Cortex of kidney (tissue), 1 donor: ENCODE results near the gene NFIA.
"Not testable (repeated sequence)": the region's sequence is repeated elsewhere in the genome, so short reads cannot be mapped to it uniquely, and the experiment has no call there.

Source experiments
- DNase-seq: peaks from one replicate; lab custom pipeline; 2025; lab: John Stamatoyannopoulos, UW

NFIA gene

DNA sequence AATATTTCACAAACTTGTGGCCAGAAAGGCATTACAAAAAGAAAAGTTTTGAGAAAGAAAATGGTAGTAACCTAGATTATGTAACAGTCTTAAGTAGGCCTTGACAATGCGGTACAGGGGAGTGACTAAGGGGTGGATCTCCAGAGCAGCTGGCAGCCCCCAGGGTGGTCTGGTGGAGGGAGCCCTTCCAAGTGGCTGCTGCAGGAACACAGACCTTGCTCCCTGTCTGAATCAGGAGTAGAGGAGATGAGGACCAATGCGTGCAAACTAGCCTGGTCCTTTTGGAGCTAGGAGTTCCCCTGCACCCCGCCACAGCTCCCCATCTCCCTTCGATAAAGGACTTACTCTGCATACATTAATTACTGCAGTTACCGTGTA lies 189.0 kb downstream of the NFIA start:
- DNase-seq = no peak

DNA sequence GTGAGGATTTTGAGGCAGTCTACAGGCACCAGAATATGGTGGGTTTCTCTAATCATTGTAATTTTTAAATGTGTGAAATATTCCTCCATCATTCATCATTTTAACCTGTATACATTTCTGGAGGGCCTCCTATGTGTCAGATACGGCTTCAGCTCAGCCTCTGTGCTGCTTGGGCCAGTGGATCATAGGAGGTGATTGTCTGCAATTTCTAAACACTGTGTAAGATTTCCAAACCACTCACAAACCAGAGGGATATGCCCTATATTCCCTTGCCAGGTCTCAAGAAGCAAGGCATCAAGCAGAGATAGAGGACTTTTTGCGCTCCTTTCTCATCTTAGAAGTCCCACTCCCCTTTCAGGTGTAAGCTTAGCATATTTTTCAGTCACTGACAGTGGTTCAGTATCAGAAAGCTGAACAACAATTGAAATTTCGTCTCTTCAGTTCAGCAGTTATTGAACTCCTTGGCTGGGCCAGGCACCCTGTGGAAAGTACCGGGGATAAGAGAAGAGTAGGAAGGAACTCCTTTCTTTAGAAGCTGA lies 190.9 kb downstream of the NFIA start:
- DNase-seq = no peak

DNA sequence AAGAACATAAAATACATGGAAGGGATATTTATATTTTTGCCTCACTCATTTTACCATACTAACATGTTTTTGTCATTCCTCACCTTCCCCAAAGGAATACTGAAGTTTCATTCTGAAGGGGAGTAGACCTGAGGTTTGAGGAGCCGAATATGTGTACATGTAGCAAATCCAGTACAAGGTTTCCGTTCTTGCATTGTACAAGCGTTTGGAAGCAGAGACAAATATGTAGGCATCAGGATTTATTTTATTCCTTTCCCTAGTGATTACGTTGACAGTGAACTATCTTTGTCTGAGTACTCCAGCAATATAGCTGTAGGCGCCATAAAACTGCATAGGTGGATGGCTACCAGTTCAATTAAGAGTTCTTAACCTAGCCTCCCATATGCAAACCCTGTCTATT lies 191.5 kb downstream of the NFIA start:
- DNase-seq = no peak

DNA sequence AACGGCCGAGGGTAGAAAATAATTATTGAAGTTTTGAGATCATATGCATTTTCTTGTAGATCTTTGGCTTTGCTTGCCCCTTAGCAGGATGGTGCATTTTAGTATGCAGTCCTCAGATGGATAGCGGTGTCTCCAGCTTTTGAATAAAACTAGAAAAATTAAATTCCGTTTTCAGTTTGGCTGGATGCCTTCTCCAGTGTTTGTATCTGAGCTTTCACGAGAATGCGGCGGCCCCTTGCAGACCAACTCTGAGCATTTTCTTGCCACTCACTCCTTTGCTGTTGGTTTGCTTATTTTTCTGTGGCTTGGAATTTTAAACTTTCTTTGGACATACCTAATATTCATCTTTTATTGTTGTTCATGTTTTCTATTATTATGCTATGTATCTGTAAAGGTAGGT lies 192.6 kb downstream of the NFIA start:
- DNase-seq = no peak

DNA sequence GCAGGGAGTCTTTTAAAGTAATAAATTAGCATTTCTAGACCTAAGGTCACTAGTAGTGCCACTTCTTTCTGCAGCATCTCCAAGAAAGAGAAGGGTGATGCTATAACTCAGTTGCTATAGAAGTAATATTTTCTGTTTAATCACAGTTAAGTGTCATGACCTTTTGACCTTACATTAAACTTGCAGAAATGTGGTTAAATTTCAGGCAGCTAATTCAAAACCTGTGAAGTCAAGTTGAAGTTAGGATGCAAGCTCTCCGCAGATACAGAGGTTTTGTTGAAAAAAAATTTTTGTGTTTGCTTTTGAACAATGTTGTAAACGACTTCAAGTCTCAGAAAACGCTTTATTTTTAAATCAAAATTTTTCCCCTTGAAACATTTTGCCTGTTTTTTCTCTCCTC lies 193.9 kb downstream of the NFIA start:
- no peak for DNase-seq

DNA sequence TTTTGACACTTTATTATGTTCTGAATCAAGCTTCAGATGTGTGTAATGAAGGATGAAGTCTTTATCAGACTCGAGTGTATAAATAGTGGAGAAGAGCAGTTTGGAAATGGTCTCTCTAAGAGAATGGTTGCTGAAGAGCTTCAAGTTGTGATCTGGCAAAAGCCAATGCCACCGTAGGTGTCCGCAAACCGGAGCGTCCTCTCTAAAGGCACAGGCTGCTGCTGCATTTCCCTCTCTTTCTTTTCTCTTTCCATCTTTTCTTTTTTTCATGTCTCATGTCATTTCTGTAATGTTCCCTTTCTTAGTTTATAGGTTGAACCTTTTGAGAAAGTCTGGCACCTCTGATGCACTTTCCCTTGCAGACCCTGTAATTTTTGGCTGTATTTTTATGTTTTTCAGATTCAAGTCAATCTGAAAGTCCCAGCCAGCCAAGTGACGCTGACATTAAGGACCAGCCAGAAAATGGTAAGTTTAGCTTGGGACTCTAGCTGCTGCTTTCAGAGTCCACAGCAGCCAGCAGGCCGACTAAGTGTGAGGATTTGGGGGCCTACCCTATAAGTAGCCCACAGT lies 194.8 kb downstream of the NFIA start:
- no peak for DNase-seq

DNA sequence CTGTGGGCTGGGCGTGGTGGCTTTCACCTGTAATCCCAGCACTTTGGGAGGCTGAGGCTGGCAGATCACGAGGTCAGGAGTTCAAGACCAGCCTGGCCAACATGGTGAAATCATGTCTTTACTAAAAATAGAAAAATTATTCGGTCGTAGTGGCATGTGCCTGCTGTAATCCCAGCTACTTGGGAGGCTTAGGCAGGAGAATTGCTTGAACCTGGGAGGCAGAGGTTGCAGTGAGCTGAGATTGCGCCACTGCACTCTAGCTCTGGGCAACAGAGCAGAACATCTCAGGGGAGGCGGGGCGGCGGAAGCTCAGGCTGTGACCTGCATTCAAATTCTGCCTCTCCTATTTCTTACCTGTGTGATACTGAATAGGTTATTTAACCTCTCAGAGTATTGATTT lies 196.1 kb downstream of the NFIA start:
- not testable (repeated sequence) for DNase-seq

DNA sequence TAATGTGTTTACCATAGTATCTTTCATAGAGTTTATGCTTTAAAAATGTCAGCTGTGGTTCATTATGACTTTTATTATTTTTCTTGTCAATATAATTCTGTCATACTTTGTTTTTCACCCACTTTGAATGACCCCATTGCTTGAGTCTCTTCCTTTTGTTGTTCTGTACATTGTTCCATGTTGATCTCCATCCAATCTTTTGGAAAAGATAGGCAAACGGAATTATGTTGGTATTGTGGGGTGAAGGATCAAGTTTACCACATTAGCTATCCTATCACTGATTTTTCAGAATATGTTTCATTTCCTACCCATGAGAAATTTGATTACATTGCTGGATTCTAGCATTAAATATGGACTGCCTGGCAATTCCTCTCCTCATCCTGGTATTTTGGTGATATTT lies 196.6 kb downstream of the NFIA start:
- no peak for DNase-seq

DNA sequence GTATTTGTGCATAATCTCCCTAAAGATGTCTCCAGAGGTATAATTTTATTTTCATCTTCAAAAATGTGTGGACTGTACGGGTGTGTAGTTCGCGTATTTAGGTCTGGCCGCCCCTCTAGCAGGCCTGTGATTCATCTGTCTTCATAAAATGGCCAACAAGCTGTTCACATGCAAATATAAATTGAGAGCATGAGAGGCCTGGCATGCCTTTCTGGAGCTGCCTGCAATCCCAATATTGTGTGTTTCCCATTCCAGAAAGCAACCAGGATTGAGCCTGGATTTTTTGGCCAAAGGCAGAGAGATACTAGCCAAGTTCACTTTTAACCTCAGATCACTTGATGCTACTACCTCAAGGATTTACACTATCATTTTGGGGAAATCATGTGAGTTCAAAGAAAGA lies 197.2 kb downstream of the NFIA start:
- no peak for DNase-seq

DNA sequence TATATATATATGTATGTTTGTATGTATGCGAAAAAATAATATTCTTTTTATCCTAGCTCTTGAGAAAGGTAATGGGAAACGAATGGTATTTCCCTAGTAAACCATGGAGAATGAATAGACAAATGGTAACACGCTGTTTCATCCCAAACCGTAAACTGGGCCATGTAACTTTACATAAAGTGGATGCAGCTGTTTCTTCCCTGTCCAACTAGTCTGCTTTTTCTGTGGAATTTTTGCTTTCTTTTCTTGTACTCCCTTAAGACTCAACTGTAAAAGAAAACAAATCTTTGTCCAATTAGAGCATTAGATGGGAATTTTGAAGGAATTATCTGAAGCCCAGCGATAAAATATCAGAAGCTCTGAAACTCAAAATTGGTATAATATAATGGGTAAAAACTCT lies 198.1 kb downstream of the NFIA start:
- no peak for DNase-seq

DNA sequence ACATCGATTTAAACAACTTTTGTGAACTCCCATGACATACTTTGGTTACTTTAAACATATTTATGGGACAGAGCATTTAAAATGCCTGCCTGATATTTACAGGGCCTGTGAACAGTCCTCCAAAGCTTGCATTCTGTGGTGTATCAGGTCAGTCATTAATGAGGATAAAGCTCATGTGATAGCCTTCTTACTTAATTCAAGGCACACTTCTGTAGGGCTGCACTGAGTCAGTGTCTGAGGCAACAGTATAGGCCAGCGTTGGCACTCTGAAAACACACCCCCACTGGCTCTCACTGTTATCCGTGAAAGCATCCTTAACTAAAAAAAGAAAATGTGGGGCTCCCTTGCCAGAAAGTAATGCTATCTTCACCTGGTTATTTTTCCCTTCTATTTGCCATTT lies 200.0 kb downstream of the NFIA start:
- DNase-seq = no peak

DNA sequence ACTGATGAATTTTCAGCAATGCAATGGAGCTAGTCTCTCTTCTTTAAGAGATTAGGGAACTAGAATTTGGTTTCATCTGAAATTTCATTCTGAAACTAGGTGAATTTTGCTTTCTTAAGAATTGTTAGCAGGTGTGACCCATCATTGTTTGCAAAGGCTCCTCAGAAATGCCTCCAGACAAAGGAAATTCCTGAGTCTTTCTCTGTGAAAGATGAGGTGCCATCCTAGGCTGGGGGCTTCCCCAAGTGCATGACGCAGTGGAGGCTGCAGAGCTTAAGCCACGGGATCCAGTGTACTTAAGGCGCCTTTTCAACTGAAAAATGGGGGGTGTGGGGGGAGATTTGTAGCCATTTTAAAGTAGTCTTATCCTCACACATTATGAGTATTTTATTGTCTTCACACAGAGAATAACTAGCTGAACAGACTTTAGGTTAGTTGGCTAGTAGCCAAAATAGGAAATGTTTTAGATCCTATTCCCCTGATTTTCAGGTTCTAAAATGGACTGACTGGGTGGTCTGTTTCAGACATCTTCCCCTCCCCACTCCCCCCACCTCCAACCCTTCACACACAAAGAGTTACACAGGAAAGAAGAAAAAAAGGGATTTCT lies 202.0 kb downstream of the NFIA start:
- DNase-seq = no peak

DNA sequence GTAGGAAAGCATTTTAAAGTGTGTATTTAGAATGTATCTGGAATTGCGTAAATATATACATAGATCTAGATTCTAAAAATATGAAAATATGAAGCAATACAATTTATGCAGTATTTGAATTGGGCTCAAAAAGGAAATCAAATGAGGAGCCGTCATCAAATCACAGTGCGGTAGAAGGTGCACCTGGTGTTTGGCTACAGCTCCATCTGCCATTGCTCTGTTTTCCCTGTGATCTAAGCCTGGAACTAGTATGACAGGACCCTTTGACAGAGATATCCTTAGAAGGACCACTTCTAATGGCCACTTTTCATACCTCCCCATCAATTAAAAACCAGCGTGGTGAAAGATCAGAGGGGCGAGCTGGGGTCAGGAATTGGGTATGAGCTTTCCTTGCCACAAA lies 202.6 kb downstream of the NFIA start:
- DNase-seq = no peak

DNA sequence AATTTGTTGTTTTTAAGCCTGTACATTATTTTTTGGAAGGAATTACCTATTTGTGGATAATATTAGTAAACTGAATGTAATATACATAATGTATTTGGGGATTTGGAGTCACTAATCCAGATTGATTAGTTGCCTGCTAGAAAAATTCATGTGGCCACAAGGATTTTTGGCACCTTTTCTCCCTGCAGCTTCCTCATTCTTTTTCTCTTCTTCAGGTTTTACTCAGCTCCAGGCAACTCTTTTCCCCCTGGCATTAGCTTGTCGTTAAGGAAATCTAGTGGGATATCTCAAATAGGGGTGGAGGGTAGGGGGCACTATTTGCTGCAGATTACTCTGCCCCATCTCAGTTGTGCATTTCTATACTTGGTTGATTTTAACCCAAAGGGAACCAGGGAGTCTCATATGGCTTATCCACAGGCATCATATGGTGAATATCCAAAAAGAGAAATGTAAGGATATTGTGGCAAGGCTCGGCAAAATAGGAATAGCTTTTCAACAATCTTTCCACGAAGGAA lies 203.1 kb downstream of the NFIA start:
- no peak for DNase-seq

DNA sequence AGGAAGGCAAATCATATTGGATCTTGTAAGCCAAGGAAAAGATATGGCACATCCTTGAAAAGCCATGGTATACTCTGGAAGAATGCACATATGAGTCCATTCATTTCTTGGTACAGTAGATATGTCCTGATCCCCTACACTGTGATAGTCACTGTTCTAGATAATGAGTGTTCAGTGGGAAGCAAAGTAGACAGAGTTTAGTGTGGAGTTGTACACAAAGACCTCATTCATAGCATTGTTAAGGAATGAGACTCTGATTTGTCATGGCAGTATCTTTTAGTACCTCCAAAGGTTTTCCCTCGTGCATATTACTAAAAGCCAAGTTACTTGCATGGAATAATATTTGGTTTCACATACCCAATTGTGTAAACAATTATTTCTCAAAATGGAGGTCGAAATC lies 204.7 kb downstream of the NFIA start:
- no peak for DNase-seq

DNA sequence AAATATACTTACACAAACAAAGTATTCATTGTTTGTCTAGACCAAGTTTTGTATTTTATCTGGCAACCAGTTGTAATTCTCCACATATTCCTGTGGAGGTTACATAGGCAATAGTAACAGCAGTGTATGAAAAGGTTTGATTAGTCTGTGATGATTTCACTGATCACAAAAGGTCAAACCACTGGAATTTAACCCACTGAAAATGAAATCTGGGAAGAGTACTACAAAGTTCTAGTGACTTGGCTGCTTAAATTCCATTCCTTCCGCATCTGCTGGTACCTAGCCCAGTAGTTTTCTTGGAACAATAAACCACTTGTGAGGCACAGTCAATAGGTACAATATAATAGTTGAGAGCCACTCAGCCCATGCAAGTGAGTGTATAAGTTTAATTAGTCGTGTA lies 205.4 kb downstream of the NFIA start:
- DNase-seq = no peak

DNA sequence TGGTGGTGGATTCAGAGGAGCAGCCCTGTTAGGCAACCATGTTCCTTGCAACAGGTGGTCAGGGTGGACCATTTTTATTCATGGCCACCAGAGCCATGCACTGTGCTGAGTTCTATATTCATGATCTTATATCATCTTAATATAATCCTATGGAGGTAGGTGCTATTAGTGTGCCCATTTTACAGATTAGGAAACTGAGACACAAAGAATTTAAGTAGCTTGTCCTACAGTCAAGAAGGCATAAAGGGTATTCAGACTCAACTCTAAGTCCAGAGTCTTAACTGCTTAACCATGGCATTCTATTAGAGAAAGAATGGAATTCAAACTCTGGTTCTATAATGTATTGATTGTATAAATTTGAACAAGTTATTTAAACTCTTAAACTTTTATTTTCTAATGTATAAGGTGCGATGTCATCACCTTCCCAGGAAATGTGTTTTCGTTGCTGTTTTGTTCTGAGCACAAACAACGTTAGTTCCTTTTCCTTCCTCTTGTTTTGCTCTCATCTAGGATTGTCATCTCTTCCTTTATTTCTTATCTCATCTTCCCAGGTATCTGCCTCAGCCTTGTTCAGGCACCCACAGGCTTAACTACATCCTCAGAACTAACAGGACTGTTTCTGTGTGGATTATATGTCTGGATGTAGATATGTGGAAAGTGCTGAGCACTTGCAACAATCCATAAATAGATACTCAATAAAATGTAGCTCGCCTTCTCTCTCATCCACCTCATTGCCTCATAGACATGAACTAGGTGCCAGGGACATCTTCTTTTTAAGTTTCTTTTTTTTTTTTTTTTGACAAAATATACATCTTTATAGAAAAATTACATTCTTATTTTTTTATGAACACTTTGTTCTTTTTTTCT lies 207.1 kb downstream of the NFIA start:
- DNase-seq = no peak

DNA sequence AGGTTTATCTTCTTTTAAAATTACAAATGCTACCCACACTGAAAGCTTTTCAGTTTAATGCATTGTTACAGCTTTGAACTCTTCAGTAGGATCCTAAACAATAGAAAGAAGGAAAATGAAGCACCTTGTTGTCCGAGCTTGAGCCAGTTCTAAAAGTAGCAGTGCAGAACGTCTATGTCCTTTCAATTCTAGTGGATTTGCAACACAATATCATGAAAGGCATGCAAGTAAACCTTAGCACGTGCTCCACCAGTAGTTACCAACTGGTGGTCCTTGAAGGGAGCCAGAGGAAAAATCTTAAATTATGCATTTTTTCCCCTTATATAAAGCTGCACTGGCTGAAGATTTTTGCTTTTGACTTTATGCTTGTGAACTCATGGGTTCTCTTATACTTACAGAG lies 208.2 kb downstream of the NFIA start:
- DNase-seq = no peak

DNA sequence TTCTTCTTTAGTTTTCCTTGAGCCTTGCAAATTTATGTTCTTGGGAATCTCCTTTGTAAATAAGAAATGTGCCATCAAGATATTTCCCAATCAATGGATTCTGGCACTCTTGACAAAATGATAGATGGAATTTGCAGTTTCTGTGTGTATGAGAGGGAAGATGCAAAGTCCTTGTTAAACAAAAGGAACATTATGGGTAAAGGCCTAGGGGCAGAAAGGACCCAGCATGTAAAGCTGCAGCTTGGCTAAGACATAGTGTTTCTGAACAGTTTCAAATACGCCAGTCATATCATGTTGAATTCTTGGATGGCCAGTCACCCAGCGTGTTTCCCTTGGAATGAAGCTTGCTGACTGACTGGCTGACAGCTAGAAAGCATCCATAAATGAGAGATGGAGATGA lies 210.8 kb downstream of the NFIA start:
- DNase-seq = no peak

DNA sequence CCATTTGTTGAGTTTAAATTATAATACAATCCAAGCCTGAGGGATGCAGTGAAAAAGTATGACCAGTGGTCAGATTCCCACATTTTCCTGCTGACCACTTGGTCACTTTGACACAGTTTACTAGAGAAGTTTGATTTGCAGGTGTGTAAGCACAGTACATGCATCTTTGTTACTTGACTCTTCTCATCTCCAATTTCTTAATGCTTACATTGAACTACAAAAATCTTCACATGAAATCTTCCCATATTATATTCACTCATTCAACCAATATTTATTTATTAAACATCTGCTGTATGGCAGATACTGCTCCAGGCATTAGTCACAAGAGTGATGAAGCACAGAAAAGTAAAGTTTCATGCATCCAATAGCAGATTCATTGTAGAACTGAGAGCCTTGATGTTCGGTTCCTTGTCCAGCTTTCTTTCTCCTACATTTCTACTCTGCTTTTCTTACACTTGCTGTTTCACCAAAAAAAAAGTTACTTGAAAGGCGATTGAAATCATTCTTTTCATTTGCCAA lies 211.7 kb downstream of the NFIA start:
- DNase-seq = no peak

DNA sequence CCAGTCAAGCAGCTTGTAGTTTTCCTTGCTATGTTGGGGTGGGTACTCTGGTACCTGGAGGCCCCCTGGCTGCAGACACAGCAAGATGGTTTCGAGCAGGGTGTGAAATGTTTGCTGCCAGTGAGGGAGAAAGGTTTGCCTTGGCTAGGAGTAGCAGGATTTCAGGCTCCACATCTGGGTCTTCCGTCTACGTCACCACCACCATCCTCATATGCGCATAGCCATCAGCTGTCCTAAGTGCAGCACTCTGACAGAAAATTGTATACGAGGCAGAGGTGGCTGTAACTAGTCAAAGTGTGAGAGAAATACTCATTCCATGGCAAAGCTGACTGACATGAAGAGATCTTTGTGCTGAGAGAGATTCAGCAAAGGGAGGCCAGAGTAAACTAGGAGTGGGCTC lies 212.6 kb downstream of the NFIA start:
- no peak for DNase-seq

DNA sequence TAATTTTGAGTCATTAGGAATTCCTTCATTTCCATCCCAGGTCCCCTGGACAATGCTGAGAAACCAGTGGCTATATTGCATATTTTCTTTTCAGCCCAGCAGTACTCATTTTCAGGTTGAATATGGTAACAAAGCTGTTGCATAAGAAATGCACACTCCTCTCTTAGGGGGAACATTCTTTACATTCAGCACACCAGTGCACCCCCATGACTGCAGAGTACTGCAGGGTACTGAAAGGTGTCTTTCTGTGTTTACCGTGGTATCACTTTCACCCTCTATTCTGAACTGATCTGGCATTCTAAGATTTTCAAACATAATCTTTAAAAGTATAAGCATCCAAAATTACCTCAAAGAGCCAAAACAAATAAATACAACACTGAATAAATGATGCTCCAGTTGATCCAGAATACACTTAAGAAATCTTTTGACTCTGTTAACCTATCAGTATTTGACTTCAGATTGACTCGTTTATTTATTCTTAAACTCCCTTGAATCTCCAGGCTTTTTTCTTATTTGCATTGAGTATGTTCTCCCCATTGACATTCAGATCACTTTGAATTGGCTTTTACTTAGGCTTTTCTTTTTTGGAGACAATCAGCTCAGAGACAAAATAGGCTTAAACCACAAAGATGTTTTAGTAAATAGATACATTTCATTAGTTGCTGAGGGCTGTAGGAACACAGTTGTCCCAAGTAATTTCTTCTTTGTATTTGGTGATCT lies 213.6 kb downstream of the NFIA start:
- no peak for DNase-seq
